Measurements from ENCODE around the gene HOXC4.

Gene HOXC4

GRCh38 chr12:54053751-54054741 is at the start of gene HOXC4:
TSS of gene HOXC4 (plus strand) at chr12:54053835. CDS start at chr12:54053923, 88 bp downstream.
- Mint-ChIP-seq H3K27me3 (peaks cover 81% of the 10 kb centered on the region), H3K9me3 (no peaks in the 10 kb centered on the region), H3K27ac (peak within 1 kb of the TSS; percentile 72), H3K4me3 (peak within 1 kb of the TSS; percentile 73), H3K36me3 (ENCODE audit: low read depth) (peaks cover 2% of the 10 kb centered on the region), H3K4me1 (peaks cover 28% of the 10 kb centered on the region)
- DNase-seq (no peak), ATAC-seq (peak; percentile 59)

- DNase-seq (no peak), ATAC-seq (no peak)
- no peaks in the 10 kb centered on the region for H3K36me3 Mint-ChIP-seq (ENCODE audit: low read depth)
- H3K27ac Mint-ChIP-seq: no peak overlapping the region
- no peak overlapping the region for H3K4me3 Mint-ChIP-seq
- H3K27me3 Mint-ChIP-seq: peaks cover 92% of the 10 kb centered on the region
- H3K4me1 Mint-ChIP-seq: peaks cover 20% of the 10 kb centered on the region
- H3K9me3 Mint-ChIP-seq: no peaks in the 10 kb centered on the region
Observed at GRCh38 chr12:54004063-54004840, 49.4 kb upstream of the HOXC4 start.

GRCh38 chr12:54004841-54005530 is 48.6 kb upstream of the HOXC4 start:
- no peaks in the 10 kb centered on the region for H3K9me3 Mint-ChIP-seq
- H3K27ac Mint-ChIP-seq: no peak overlapping the region

GRCh38 chr12:54005531-54005852 is 48.1 kb upstream of the HOXC4 start:
- peaks cover 94% of the 10 kb centered on the region for H3K27me3 Mint-ChIP-seq
- H3K4me3 Mint-ChIP-seq: no peak overlapping the region
- DNase-seq (no peak), ATAC-seq (no peak)
- H3K36me3 Mint-ChIP-seq (ENCODE audit: low read depth): no peaks in the 10 kb centered on the region
- no peaks in the 10 kb centered on the region for H3K9me3 Mint-ChIP-seq
- no peak overlapping the region for H3K27ac Mint-ChIP-seq
- peaks cover 26% of the 10 kb centered on the region for H3K4me1 Mint-ChIP-seq

More at GRCh38 chr12:54004841-54005530, 48.6 kb upstream of the HOXC4 start:
- ATAC-seq: no peak
- DNase-seq: no peak
- Mint-ChIP-seq H3K4me3 (no peak overlapping the region), H3K4me1 (peaks cover 25% of the 10 kb centered on the region), H3K36me3 (ENCODE audit: low read depth) (no peaks in the 10 kb centered on the region), H3K27me3 (peaks cover 93% of the 10 kb centered on the region)

DNA sequence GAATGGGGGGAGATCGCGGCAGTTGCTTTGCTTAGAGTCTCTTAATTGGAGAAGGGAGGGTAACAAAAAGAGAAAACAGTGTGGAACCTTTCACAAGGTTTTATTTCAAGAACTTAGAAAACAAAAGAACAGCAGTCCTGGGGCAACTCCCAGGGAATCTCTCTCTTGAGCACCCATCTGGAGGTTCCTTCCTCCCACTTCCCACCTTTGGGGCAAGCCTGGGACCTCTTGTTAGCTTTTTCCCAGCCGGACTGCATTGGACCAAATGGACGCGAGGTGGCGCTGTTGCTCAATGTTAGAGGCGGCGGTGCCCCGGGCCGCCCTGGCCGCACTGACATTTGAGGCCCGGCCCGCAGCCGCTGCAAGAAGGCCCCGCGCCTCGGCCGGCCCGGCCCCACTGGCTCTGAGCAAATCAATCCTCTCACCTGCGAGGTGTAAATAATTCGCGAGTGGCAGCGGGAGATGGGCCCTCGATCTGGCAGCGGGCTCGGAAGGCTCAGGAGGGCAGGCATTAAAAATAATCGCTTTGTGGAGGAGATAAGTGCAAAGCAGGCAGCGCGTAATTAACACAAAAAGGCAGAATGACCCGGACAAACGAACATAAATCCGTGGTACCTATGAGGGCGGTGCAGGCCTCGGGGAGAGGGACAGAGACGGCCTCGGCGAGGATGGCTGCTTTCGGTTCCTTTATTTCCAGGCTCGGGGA is 47.6 kb upstream of the HOXC4 start:
- no peak overlapping the region for H3K27ac Mint-ChIP-seq
- peak; percentile 88 for DNase-seq
- peaks cover 27% of the 10 kb centered on the region for H3K4me1 Mint-ChIP-seq
- H3K36me3 Mint-ChIP-seq (ENCODE audit: low read depth): no peaks in the 10 kb centered on the region
- H3K27me3 Mint-ChIP-seq: peaks cover 92% of the 10 kb centered on the region
- H3K4me3 Mint-ChIP-seq: peak overlapping the region; percentile 60
- peak; percentile 90 for ATAC-seq
- H3K9me3 Mint-ChIP-seq: no peaks in the 10 kb centered on the region

- Mint-ChIP-seq H3K4me3 (peak overlapping the region; percentile 60), H3K27me3 (peaks cover 92% of the 10 kb centered on the region), H3K27ac (no peak overlapping the region), H3K36me3 (ENCODE audit: low read depth) (no peaks in the 10 kb centered on the region), H3K9me3 (no peaks in the 10 kb centered on the region), H3K4me1 (peaks cover 32% of the 10 kb centered on the region)
- ATAC-seq: no peak
- no peak for DNase-seq
Observed at GRCh38 chr12:54006559-54007220, 46.9 kb upstream of the HOXC4 start.

DNA sequence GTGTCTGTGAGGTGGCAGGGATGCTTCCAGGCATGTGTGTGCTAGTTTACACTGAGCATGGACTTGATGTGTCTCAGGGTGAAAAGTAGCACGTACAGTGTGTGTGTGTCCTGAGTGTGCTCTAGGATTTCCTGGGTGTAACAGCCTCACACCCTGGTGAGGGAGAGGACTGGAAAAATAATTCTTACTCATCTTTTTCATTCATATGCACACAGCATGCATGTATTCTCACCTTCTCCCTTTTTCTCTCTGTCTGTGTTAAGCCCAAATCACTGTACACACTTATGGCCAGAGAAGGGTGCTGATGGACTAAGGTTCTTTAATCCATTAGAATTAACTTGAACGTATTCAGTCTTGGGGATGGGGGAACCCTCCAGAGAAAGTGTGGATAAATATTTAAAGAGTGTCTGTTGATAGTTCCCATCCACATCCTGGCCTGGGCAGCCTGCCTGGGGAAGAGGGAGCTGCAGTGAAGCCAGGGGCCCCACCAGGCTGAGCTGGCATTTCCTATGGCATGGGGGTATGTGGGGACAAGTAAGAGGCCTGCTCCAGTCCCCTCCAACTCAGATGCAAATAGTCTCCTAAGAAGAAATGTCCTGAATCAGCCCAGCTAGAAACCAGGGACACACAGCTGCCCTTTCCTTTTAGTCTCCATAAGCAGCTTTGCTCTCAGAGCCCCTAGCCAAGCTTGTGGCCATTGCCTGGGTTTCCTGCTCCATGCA is 45.9 kb upstream of the HOXC4 start:
- DNase-seq (no peak), ATAC-seq (no peak)
- no peak overlapping the region for H3K27ac Mint-ChIP-seq
- no peak overlapping the region for H3K4me3 Mint-ChIP-seq
- no peaks in the 10 kb centered on the region for H3K9me3 Mint-ChIP-seq
- H3K4me1 Mint-ChIP-seq: peaks cover 30% of the 10 kb centered on the region
- no peaks in the 10 kb centered on the region for H3K36me3 Mint-ChIP-seq (ENCODE audit: low read depth)
- peaks cover 92% of the 10 kb centered on the region for H3K27me3 Mint-ChIP-seq

DNA sequence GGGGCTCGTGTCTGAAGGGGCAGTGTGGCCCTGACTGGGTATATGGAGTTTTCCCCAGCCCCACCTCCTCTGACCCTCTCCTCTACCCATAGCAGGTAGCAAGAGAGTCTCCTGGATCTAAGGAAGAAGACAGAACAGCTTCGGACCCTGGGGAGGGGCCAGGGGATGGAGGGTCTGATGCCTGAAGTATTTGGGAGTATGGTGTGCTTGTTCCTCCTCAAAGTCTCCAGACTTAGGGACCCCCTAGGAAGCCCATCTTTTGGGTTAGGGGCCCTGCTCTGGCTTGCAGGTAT is 45.4 kb upstream of the HOXC4 start:
- Mint-ChIP-seq H3K4me3 (no peak overlapping the region), H3K9me3 (no peaks in the 10 kb centered on the region), H3K27me3 (peaks cover 91% of the 10 kb centered on the region), H3K4me1 (peaks cover 30% of the 10 kb centered on the region), H3K36me3 (ENCODE audit: low read depth) (no peaks in the 10 kb centered on the region), H3K27ac (no peak overlapping the region)
- DNase-seq: no peak
- ATAC-seq: no peak

DNA sequence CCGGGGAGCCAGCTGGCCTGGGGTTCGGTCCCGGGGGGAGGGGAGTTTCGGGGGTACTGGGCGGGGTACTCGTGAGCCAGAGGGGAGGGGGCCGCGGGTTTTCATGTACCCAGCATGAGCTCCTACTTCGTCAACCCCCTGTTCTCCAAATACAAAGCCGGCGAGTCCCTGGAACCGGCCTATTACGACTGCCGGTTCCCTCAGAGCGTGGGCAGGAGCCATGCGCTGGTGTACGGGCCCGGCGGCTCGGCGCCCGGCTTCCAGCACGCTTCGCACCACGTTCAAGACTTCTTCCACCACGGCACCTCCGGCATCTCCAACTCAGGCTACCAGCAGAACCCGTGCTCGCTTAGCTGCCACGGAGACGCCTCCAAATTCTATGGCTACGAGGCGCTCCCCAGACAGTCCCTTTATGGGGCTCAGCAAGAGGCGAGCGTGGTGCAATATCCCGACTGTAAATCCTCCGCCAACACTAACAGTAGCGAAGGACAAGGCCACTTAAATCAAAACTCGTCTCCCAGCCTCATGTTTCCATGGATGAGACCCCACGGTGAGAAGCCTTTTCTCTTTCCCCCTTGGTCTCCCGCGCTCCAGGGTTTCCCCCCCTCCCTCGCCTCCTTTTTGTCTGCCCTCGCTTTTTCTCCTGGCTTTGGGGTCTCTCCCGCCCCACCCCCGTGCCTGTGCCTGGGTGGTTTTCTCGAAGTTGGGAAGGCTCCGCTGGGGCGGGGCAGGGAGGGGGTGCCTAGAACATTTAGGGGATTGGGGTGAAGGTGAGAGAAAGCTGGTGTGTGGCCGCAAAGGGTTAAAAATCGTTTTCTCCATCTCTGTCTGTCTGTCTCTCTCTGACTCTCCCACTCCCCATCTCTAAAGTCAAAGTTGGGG is 44.2 kb upstream of the HOXC4 start:
- Mint-ChIP-seq H3K9me3 (no peaks in the 10 kb centered on the region), H3K4me3 (peak overlapping the region; percentile 59), H3K27me3 (peaks cover 93% of the 10 kb centered on the region), H3K36me3 (ENCODE audit: low read depth) (no peaks in the 10 kb centered on the region), H3K4me1 (peaks cover 30% of the 10 kb centered on the region), H3K27ac (peak overlapping the region; percentile 42)
- ATAC-seq: no peak
- no peak for DNase-seq

DNA sequence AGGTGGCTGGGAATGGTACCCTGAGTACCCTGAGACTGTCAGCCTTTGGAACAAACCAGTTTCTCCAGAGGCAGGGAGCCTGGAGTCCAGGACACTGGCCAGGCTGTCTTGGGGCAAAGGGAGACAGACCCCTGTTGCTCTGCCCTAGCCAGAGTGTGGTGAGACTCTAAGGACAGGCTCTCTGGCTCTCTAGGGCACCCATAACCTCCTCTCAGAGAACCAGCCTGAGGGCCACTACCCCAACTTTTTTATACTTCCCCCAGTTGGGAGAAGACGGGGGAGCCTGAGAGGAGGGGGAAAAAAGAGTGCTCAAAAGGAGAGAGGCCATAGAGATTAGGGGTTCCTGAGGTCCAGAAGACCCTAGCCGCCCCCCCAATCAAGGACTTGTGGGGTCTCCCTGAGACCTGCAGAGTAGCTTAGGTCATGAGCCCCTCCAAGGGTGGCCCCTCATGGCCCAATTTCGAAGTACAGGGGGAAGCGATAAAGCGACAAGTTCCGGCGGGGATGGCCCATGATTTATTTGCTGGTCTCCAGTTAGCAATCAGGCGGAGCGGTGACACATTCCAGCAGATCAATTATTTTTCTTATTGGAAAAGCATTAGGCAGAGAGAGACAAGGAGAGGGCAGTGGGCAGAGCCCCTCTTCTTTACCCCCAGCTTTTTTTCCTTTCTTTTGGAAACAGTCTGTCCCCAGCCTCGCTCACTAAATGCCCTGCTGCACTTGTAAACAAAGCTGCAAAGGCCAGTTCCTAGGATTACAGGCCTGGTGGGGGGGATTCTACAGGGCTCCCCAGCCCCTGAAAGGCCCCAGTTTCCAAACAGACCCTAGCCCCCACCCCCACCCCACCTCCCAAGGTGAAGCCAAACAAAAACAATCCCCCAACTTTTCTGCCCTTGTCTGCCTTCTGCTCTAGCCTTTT is 43.3 kb upstream of the HOXC4 start:
- H3K27me3 Mint-ChIP-seq: peaks cover 93% of the 10 kb centered on the region
- H3K36me3 Mint-ChIP-seq (ENCODE audit: low read depth): no peaks in the 10 kb centered on the region
- H3K4me1 Mint-ChIP-seq: peaks cover 33% of the 10 kb centered on the region
- ATAC-seq (no peak), DNase-seq (no peak)
- H3K4me3 Mint-ChIP-seq: no peak overlapping the region
- H3K9me3 Mint-ChIP-seq: no peaks in the 10 kb centered on the region
- H3K27ac Mint-ChIP-seq: peak overlapping the region; percentile 42

- ATAC-seq: no peak
- Mint-ChIP-seq H3K9me3 (no peaks in the 10 kb centered on the region), H3K4me1 (peaks cover 26% of the 10 kb centered on the region), H3K27me3 (peaks cover 93% of the 10 kb centered on the region), H3K4me3 (no peak overlapping the region), H3K36me3 (ENCODE audit: low read depth) (no peaks in the 10 kb centered on the region), H3K27ac (no peak overlapping the region)
- DNase-seq: no peak
Observed at GRCh38 chr12:54010972-54011664, 42.5 kb upstream of the HOXC4 start.
